Heart left ventricle (tissue), 16 donors: ENCODE measurements around the gene PFN1. TPM values are rescaled to one million over a fixed set of nuclear protein-coding genes. Genes with fewer than 3 reads are reported as not detected.

Experiments
- ATAC-seq, 4 donors: fragments of 200-7000 bp; cut with Tn5 transposase; one replicate each; pipeline ENCODE4 v1.9.1; 2020 to 2022; ENCODE audit warnings: moderate library complexity in 4 of 4, mild to moderate bottlenecking in 3 of 4, moderate number of reproducible peaks in 1 of 4
- DNase-seq, 5 donors: peaks; one replicate each; pipeline ENCODE4 v3.0.0-alpha.2; 2020
- H3K27ac ChIP-seq, 12 donors: fragments of 200-600 bp; sonication (generic) in 4 of 12; one replicate each; pipeline versions ENCODE4 v1.5.0 to v1.8.0; 2016 to 2022; ENCODE audit warnings: mild to moderate bottlenecking in 2 of 12
- H3K27me3 ChIP-seq, 9 donors: fragments of 200-600 bp; sonication (generic) in 2 of 9; one replicate each; pipeline versions ENCODE4 v1.5.1 to v1.8.0; 2016 to 2022; ENCODE audit warnings: mild to moderate bottlenecking in 3 of 9
- H3K36me3 ChIP-seq, 9 donors: fragments of 200-600 bp; sonication (generic) in 2 of 9; one replicate each; pipeline versions ENCODE4 v1.5.0 to v1.8.0; 2018 to 2022; ENCODE audit warnings: mild to moderate bottlenecking in 2 of 9
- H3K4me1 ChIP-seq, 12 donors: fragments of 200-600 bp; sonication (generic) in 4 of 12; one replicate each; pipeline versions ENCODE4 v1.5.0 to v1.8.0; 2016 to 2022; ENCODE audit warnings: mild to moderate bottlenecking in 3 of 12
- H3K4me3 ChIP-seq, 12 donors: fragments of 200-600 bp; sonication (generic) in 4 of 12; one replicate each; pipeline versions ENCODE4 v1.5.0 to v1.8.0; 2017 to 2022; ENCODE audit warnings: mild to moderate bottlenecking in 9 of 12, moderate library complexity in 4 of 12
- H3K9me3 ChIP-seq, 12 donors: fragments of 200-600 bp; sonication (generic) in 4 of 12; one replicate each; pipeline versions ENCODE4 v1.5.0 to v1.8.0; 2016 to 2022; ENCODE audit warnings: mild to moderate bottlenecking in 1 of 12
- POLR2A ChIP-seq, 2 donors: fragments of 450-650 bp; IDR thresholded peaks; one replicate each; pipeline ENCODE4 v1.6.1; 2017; ENCODE audit warnings: antibody characterized with exemption in 2 of 2, mild to moderate bottlenecking in 2 of 2, moderate library complexity in 2 of 2
- WGBS, 4 donors: extraction: QIAGEN DNeasy Blood & Tissue Kit in 2 of 4; methylation state at CpG; one replicate each; pipeline versions ENCODE4 v1.1.5 to v1.1.7; 2013 to 2018; 5-methylcytosine and 5-hydroxymethylcytosine counted together
- intact Hi-C, 10 donors: fragments of 100-400 bp; cut with DNase I; formaldehyde crosslinking; loops; one replicate each; pipeline versions ENCODE4 v1.11.1 to v1.14.2; 2022
- polyA plus RNA-seq, 2 donors: library from polyadenylated mRNA; stranded (reverse); fragments of 200-250 nt; gene quantifications; one replicate each; pipeline ENCODE4 v1.2.3, GENCODE V29; 2013
- total RNA-seq, 9 donors: library from RNA; depleted of rRNA in 2 of 9; stranded (reverse); fragments of >200 nt in 2 of 9; fragmentation: NEBNext Ultra II Directional in 3 of 9; extraction: Animal tissue kit (Norgen Biotek cat#: 25700) in 3 of 9; gene quantifications; one replicate each; pipeline versions ENCODE4 v1.1.0 to v1.2.4, GENCODE V29; 2016 to 2023
- TF ChIP-seq, protein P1 (sequence below), 12 donors: fragments of 200-600 bp; sonication (generic) in 4 of 12; IDR thresholded peaks; one replicate each; pipeline versions ENCODE4 v1.5.0 to v1.8.0; 2018 to 2022; ENCODE audit warnings: antibody characterized with exemption in 12 of 12, mild to moderate bottlenecking in 5 of 12
- donor health status: ischemic (EF 13 %, LVEDD 7.1; RV severe dilation, severe dysfunction).
- donor health status: healthy with polysubstance abuse.
- donor health status: DM: no; HTN: yes; CAD: no.
- donor health status: DM: no; HTN: no; CAD: no.
- donor health status: ischemic (EF 25% LVEDD 6.9; RV normal size, moderate dysfunction).
- donor health status: ischemic (EF 25% LVEDD 5.7; RV mildly dilated, moderate dysfunction).
- donor health status: healthy.
- donor health status: DM: yes; HTN: yes; CAD: no.
- donor health status: ischemic (EF 35%, LVEDD 5.7; RV mildly dilated, moderate dysfunction).
- donor health status: nonischemic (EF 11% LVEDD 7.7; RV severe dilation, severe dysfunction).
- donor health status: DM: yes; HTN: yes; CAD: no.
- donor health status: PGD.
- donor health status: ischemic (EF 29% LVEDD 5.4; RV normal size, mild dysfunction).
- donor health status: nonischemic (EF 23%, LVEDD 6.1; RV moderate dilation, normal function).

PFN1 gene
- total and polyA plus RNA-seq, 11 donors: 145 to 982 (median 234) TPM

DNA sequence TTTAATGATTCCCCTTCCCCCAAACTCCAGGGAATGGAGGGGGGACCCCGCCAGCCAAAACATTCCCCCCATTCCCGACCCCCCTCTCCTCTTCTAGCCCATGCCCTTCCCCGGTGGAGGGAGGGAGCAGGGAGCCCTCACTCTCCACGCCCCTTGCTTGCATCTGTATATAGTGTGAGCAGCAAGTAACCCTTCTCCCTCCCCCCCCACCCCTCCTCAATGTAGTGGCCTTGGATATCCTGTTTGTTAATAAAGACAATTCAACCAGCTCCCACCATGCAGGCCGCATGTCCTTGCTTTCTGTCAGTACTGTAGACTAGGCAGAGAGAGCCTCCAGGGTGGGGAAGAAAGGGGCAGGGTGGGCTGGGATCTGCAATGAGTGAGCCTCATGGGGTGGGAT, 50.5 kb downstream of the PFN1 start:
- ATAC-seq: no peak
- no peak for TF ChIP-seq POLR2A (IDR thresholded peaks at IDR 0.05)
- TF ChIP-seq, protein P1, sequence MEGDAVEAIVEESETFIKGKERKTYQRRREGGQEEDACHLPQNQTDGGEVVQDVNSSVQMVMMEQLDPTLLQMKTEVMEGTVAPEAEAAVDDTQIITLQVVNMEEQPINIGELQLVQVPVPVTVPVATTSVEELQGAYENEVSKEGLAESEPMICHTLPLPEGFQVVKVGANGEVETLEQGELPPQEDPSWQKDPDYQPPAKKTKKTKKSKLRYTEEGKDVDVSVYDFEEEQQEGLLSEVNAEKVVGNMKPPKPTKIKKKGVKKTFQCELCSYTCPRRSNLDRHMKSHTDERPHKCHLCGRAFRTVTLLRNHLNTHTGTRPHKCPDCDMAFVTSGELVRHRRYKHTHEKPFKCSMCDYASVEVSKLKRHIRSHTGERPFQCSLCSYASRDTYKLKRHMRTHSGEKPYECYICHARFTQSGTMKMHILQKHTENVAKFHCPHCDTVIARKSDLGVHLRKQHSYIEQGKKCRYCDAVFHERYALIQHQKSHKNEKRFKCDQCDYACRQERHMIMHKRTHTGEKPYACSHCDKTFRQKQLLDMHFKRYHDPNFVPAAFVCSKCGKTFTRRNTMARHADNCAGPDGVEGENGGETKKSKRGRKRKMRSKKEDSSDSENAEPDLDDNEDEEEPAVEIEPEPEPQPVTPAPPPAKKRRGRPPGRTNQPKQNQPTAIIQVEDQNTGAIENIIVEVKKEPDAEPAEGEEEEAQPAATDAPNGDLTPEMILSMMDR (IDR thresholded peaks at IDR 0.05): no peak

DNA sequence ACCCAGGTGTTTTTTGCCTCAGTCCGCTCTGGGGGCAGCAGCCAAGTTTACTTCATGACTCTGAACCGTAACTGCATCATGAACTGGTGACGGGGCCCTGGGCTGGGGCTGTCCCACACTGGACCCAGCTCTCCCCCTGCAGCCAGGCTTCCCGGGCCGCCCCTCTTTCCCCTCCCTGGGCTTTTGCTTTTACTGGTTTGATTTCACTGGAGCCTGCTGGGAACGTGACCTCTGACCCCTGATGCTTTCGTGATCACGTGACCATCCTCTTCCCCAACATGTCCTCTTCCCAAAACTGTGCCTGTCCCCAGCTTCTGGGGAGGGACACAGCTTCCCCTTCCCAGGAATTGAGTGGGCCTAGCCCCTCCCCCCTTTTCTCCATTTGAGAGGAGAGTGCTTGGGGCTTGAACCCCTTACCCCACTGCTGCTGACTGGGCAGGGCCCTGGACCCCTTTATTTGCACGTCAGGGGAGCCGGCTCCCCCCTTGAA, 51.1 kb downstream of the PFN1 start:
- Histone ChIP-seq H3K4me3 (no peak overlapping the region), H3K9me3 (no peaks in the 10 kb centered on the region), H3K36me3 (peaks cover 0 to 54% (median 50%) of the 10 kb centered on the region in 9 donors), H3K27ac (no peak overlapping the region), H3K4me1 (peaks cover 0 to 32% (median 17%) of the 10 kb centered on the region in 12 donors), H3K27me3 (peaks cover 0 to 32% (median 11%) of the 10 kb centered on the region in 9 donors)
- 79 to 88% (median 82%) methylated on average over 10 of the region's 10 CpGs for WGBS, 4 donors
- no peak for ATAC-seq
- TF ChIP-seq, protein P1 (IDR thresholded peaks at IDR 0.05): no peak
- TF ChIP-seq POLR2A (IDR thresholded peaks at IDR 0.05): no peak
- peak in 1 of 5 donors; percentile 30 for DNase-seq
- intact Hi-C loops: loop anchor here in 1 of 10 donors (10.0 kb wide), 1 partner anchor 332 kb away; the partner anchor contains the start of gene GGT6

More for the DNA sequence above, 50.5 kb downstream of the PFN1 start:
- Histone ChIP-seq H3K27me3 (peaks cover 0 to 32% (median 11%) of the 10 kb centered on the region in 9 donors), H3K9me3 (no peaks in the 10 kb centered on the region), H3K4me3 (no peak overlapping the region), H3K36me3 (peaks cover 0 to 48% (median 45%) of the 10 kb centered on the region in 9 donors), H3K27ac (no peak overlapping the region), H3K4me1 (peaks cover 0 to 35% (median 18%) of the 10 kb centered on the region in 12 donors)
- intact Hi-C loops: loop anchor here in 1 of 10 donors (10.0 kb wide), 1 partner anchor 333 kb away; the partner anchor contains the start of gene GGT6
- peak in 1 of 5 donors; percentile 36 for DNase-seq
- 89 to 94% (median 91%) methylated on average over 5 of the region's 5 CpGs for WGBS, 4 donors

DNA sequence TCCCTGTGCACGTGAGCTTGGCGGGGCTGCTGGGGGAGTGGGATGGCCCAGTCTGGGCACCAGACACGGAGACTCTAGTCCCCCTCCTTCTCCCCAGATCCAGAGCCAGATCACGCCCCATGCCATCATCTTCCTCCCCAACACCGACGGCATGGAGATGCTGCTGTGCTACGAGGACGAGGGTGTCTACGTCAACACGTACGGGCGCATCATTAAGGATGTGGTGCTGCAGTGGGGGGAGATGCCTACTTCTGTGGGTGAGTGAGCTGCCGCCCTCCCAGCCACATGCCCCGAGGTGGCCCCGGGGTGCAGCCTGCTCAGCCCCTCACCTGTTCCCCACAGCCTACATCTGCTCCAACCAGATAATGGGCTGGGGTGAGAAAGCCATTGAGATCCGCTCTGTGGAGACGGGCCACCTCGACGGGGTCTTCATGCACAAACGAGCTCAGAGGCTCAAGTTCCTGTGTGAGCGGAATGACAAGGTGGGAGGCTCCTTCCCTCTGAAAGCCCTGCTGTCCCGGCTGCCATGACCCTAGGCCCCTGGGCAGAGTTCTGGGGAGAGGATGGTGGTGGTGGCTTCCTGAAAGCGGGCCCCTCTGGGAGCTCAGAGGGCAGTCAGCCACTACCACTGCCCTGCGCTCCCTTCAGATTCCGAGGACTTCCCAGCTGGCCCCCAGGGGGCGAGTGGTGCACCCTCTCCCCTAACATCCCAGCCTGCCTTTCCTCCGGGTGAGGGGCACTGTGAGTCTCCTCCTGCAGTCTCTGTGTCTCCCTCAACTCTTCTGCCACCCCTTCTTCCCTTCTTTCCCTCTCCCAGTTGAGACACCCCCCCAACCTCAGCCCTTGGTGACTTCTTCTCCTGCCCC, 51.8 kb downstream of the PFN1 start:
- Histone ChIP-seq H3K9me3 (no peaks in the 10 kb centered on the region), H3K27me3 (peaks cover 0 to 28% (median 11%) of the 10 kb centered on the region in 9 donors), H3K4me1 (peaks cover 0 to 26% (median 16%) of the 10 kb centered on the region in 12 donors), H3K4me3 (no peak overlapping the region), H3K36me3 (peaks cover under 1 to 60% (median 57%) of the 10 kb centered on the region in 9 donors), H3K27ac (no peak overlapping the region)
- no peak for ATAC-seq
- WGBS, 4 donors: 92 to 93% (median 92%) methylated on average over 23 to 27 of the region's 27 CpGs
- peak in 1 of 5 donors; percentile 60 for DNase-seq
- TF ChIP-seq POLR2A (IDR thresholded peaks at IDR 0.05): no peak
- TF ChIP-seq, protein P1 (IDR thresholded peaks at IDR 0.05): no peak
- intact Hi-C loops: loop anchor here in 1 of 10 donors (10.0 kb wide), 1 partner anchor 332 kb away; the partner anchor contains the start of gene GGT6
